GM12878 (cell line): Measurements from ENCODE around the gene GJA10. TPM values are rescaled to one million over a fixed set of nuclear protein-coding genes. Genes with fewer than 3 reads are reported as not detected.

Source experiments
- ATAC-seq: fragments of 200-7000 bp; cut with Tn5 transposase; 3 replicates; pipeline ENCODE4 v1.9.1; 2020; ENCODE audit warnings: mild to moderate bottlenecking, moderate library complexity
- BruUV-seq: library from RNA; stranded (reverse); fragments of 400-500 nt; replicated peaks from 2 replicates; lab custom pipeline; 2021; lab: Mats Ljungman, UMichigan
- CTCF ChIA-PET: fragments of 300-600 bp; sonication (Branson Sonifier 250); formaldehyde crosslinking; extraction: SDS; loops from one replicate; lab custom pipeline; 2021; ENCODE audit warnings: inconsistent platforms; lab: Yijun Ruan, JAX
- POLR2A ChIA-PET: fragments of 350-600 bp; formaldehyde crosslinking; extraction: SDS; loops from one replicate; lab custom pipeline; 2021; ENCODE audit warnings: inconsistent platforms; lab: Charles Lee
- RAD21 ChIA-PET: fragments of 300-600 bp; sonication (Branson Sonifier 250); formaldehyde crosslinking; loops from one replicate; lab custom pipeline; 2023; ENCODE audit warnings: antibody characterized with exemption; ENCODE audit not compliant: unreplicated experiment; lab: Charles Lee
- SMC1A ChIA-PET: fragments of 300-600 bp; sonication (Branson Sonifier 250); formaldehyde crosslinking; loops from one replicate; lab custom pipeline; 2023; ENCODE audit not compliant: unreplicated experiment, uncharacterized antibody; lab: Charles Lee
- DNase-seq: peaks from one replicate; pipeline ENCODE4 v3.0.0-alpha.2; 2011; ENCODE audit warnings: low read depth, low spot score
- FAIRE-seq: peaks from 3 replicates; lab custom pipeline; 2011; peaks lifted over from hg19 to GRCh38; lab: Jason Lieb, UNC
- H2AFZ ChIP-seq: 2 replicates; pipeline ENCODE4 v1.6.0; 2011; ENCODE audit warnings: low read depth, low read length, control low read depth; ENCODE audit not compliant: control insufficient read depth
- H3K27ac ChIP-seq: 2 replicates; pipeline ENCODE4 v1.5.1; 2011; ENCODE audit warnings: control low read depth; ENCODE audit not compliant: control insufficient read depth, insufficient read depth
- H3K27me3 ChIP-seq, 2 experiments: replicated peaks in 1 of 2; 2 replicates each; pipeline versions ENCODE4 v1.6.0 to v1.6.1; 2011; ENCODE audit warnings: low read length in 1 of 2; ENCODE audit not compliant: control insufficient read depth in 2 of 2, insufficient read depth in 2 of 2
- H3K36me3 ChIP-seq, 2 experiments: 2 replicates each; pipeline ENCODE4 v1.5.1; 2011; ENCODE audit warnings: low read length in 1 of 2; ENCODE audit not compliant: control insufficient read depth in 2 of 2, insufficient read depth in 2 of 2
- H3K4me1 ChIP-seq: 2 replicates; pipeline ENCODE4 v1.6.1; 2011; ENCODE audit warnings: mild to moderate bottlenecking, low read length, moderate library complexity, mixed read lengths; ENCODE audit not compliant: control insufficient read depth, insufficient read depth
- H3K4me2 ChIP-seq: 2 replicates; pipeline ENCODE4 v1.6.0; 2011; ENCODE audit warnings: control low read depth; ENCODE audit not compliant: control insufficient read depth, insufficient read depth
- H3K4me3 ChIP-seq: fragments of 200-600 bp; sonication (generic); 2 replicates; pipeline ENCODE4 v1.5.1; 2016
- H3K79me2 ChIP-seq: 2 replicates; pipeline ENCODE4 v1.6.0; 2011; ENCODE audit warnings: low read length; ENCODE audit not compliant: control insufficient read depth, insufficient read depth
- H3K9ac ChIP-seq: 2 replicates; pipeline ENCODE4 v1.8.0; 2011; ENCODE audit warnings: low read length, control low read depth, mixed read lengths; ENCODE audit not compliant: control insufficient read depth, insufficient read depth
- H3K9me3 ChIP-seq: replicated peaks from 3 replicates; pipeline ENCODE4 v1.5.1; 2011; ENCODE audit warnings: mild to moderate bottlenecking, low read length; ENCODE audit not compliant: control insufficient read depth, insufficient read depth
- H4K20me1 ChIP-seq: 2 replicates; pipeline ENCODE4 v1.6.0; 2011; ENCODE audit not compliant: control insufficient read depth, insufficient read depth
- KLF5 ChIP-seq: fragments of 450-650 bp; IDR thresholded peaks from 2 replicates; pipeline ENCODE4 v1.6.1; 2014; ENCODE audit warnings: mild to moderate bottlenecking; ENCODE audit not compliant: partially characterized antibody
- TBL1XR1 ChIP-seq: IDR thresholded peaks from 2 replicates; pipeline ENCODE4 v1.6.1; 2012; ENCODE audit warnings: low read depth, low read length, improper control_type of control experiment
- WRNIP1 ChIP-seq: IDR thresholded peaks from 2 replicates; pipeline ENCODE4 v1.6.1; 2011; ENCODE audit warnings: low read depth, low read length, improper control_type of control experiment, borderline replicate concordance
- YBX1 ChIP-seq: fragments of 450-650 bp; IDR thresholded peaks from 2 replicates; pipeline ENCODE4 v1.6.1; 2016; ENCODE audit warnings: antibody characterized with exemption
- ZBED1 ChIP-seq: IDR thresholded peaks from 2 replicates; pipeline ENCODE4 v1.6.1; 2016; ENCODE audit warnings: borderline replicate concordance
- ZNF622 ChIP-seq: fragments of 450-650 bp; IDR thresholded peaks from 2 replicates; pipeline ENCODE4 v1.6.1; 2017; ENCODE audit warnings: mild to moderate bottlenecking, inconsistent platforms
- WGBS: methylation state at CpG from one replicate; pipeline ENCODE4 v1.1.6; 2016; ENCODE audit warnings: low lambda C conversion rate; ENCODE audit not compliant: insufficient replicate concordance, insufficient coverage; ENCODE audit errors: missing lambda C conversion rate; 5-methylcytosine and 5-hydroxymethylcytosine counted together
- in situ Hi-C: fragments of 300-500 bp; cut with MboI; formaldehyde crosslinking; loops from 9 replicates; pipeline ENCODE4 v1.14.3; 2018; ENCODE audit warnings: mixed read lengths
- intact Hi-C: fragments of 100-400 bp; cut with micrococcal nuclease; formaldehyde crosslinking; loops from one replicate; pipeline ENCODE4 v1.14.2; 2022; ENCODE audit not compliant: unreplicated experiment
- polyA plus RNA-seq, 11 experiments: library from polyadenylated mRNA; depleted of rRNA in 4 of 11; unstranded in 6 of 11; stranded (reverse) in 5 of 11; fragments of >200 nt; fragmentation: Nextera tagmentation in 4 of 11; fragmentation: Illumina TruSeq in 1 of 11; extraction: Ambion mirVana in 4 of 11; extraction: Trizol in 1 of 11; gene quantifications; 1 replicate in 1 of 11; 2 replicates in 10 of 11; pipeline versions ENCODE4 v1.2.1 to v1.2.3, GENCODE V29; 2011 to 2016; ENCODE audit warnings: inconsistent platforms in 2 of 11, missing spikeins in 2 of 11, low read depth in 1 of 11
- total RNA-seq, 4 experiments: library from RNA; depleted of rRNA in 3 of 4; stranded (reverse); fragments of >200 nt in 3 of 4; fragmentation: Illumina TruSeq in 1 of 4; extraction: Trizol in 1 of 4; gene quantifications; 2 replicates each; pipeline versions ENCODE4 v1.2.1 to v1.2.3, GENCODE V29; 2013 to 2021

Gene GJA10
- total and polyA plus RNA-seq, 10 of the 15 experiments (the other 5 are each of a cell fraction or from before 2014, with no cell fraction given): not detected

- TF ChIP-seq TBL1XR1 (no peak), YBX1 (no peak), ZNF622 (no peak), WRNIP1 (no peak), KLF5 (no peak)
These were observed 47.7 kb downstream of the GJA10 start (continued) for GRCh38 chr6:89941763-89942497.

GRCh38 chr6:89942601-89943000 is 48.3 kb downstream of the GJA10 start:
- DNase-seq: no peak
- no peak overlapping the region for H3K4me2 ChIP-seq
- peaks cover 2% of the 10 kb centered on the region; the same call in 2 of the 3 replicates for H3K9me3 ChIP-seq
- no peak for FAIRE-seq
- H3K9ac ChIP-seq: no peak overlapping the region
- in situ Hi-C loops (loop anchor here (10.0 kb wide), 1 partner anchor 452 kb away; no protein-coding TSS in a partner anchor), intact Hi-C loops (loop anchor here (5.0 kb wide), 1 partner anchor 235 kb away; no protein-coding TSS in a partner anchor)
- RAD21 ChIA-PET: interaction anchor here (0.5 to 1.7 kb wide), 2 partner anchors 471 to 536 kb away, joined by 3 to 6 read pairs; no protein-coding TSS in a partner anchor
- BruUV-seq: no TSS peak
- TF ChIP-seq ZBED1: no peak
- TF ChIP-seq, all 136 proteins: peak for 0
- Histone ChIP-seq H2AFZ (no peak overlapping the region), H3K27me3 (no peaks in the 10 kb centered on the region; a peak in 3 of 4 replicates), H3K79me2 (no peaks in the 10 kb centered on the region), H3K4me1 (no peaks in the 10 kb centered on the region), H3K27ac (no peak overlapping the region), H3K4me3 (no peak overlapping the region), H4K20me1 (no peaks in the 10 kb centered on the region; the same call in 1 of the 2 replicates), H3K36me3 (no peaks in the 10 kb centered on the region)
- no peak for ATAC-seq
- ChIA-PET SMC1A (interaction anchor here (0.6 to 3.5 kb wide), 3 partner anchors 450 to 538 kb away, joined by 3 to 97 read pairs (median 10); no protein-coding TSS in a partner anchor), POLR2A (no interaction called here), CTCF (interaction anchor here (6.9 kb wide), 1 partner anchor 535 kb away, joined by 193 read pairs; no protein-coding TSS in a partner anchor)
- WGBS: 25% methylated on average over 8 of the region's 8 CpGs
